Activated T-cell treated with anti-CD3 and anti-CD28 coated beads, Interleukin-2, amount 50 U/mL, for 24 hours (primary cell): ENCODE results near the gene BSN.

ENCODE experiments used
- DNase-seq: peaks from one replicate; pipeline ENCODE4 v3.0.0-alpha.2; 2020
- H3K27ac Mint-ChIP-seq: 2 replicates; pipeline ENCODE4 v1.8.0; 2020; ENCODE audit warnings: mild to moderate bottlenecking, mixed read lengths
- H3K27me3 Mint-ChIP-seq: 2 replicates; pipeline ENCODE4 v1.8.0; 2020; ENCODE audit warnings: mixed read lengths
- H3K36me3 Mint-ChIP-seq: 2 replicates; pipeline ENCODE4 v1.8.0; 2020; ENCODE audit warnings: low read depth, mixed read lengths
- H3K4me1 Mint-ChIP-seq: 2 replicates; pipeline ENCODE4 v1.8.0; 2020; ENCODE audit warnings: low read depth, mixed read lengths
- H3K4me3 Mint-ChIP-seq: 2 replicates; pipeline ENCODE4 v1.8.0; 2020; ENCODE audit warnings: mild to moderate bottlenecking, moderate library complexity, mixed read lengths
- H3K9me3 Mint-ChIP-seq: 2 replicates; pipeline ENCODE4 v1.8.0; 2020; ENCODE audit warnings: mixed read lengths

BSN gene

GRCh38 chr3:49530701-49531100, 23.6 kb upstream of the BSN start:
- DNase-seq: no peak
- no peaks in the 10 kb centered on the region for H3K9me3 Mint-ChIP-seq
- H3K27ac Mint-ChIP-seq: no peak overlapping the region

DNA sequence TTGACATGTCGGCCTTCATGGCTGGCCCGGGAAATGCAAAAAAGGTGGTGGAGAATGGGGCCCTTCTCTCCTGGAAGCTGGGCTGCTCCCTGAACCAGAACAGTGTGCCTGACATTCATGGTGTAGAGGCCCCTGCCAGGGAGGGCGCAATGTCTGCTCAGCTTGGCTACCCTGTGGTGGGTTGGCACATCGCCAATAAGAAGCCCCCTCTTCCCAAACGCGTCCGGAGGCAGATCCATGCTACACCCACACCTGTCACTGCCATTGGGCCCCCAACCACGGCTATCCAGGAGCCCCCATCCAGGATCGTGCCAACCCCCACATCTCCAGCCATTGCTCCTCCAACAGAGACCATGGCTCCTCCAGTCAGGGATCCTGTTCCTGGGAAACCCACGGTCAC, 23.1 kb upstream of the BSN start:
- peaks cover 58% of the 10 kb centered on the region for H3K36me3 Mint-ChIP-seq

More at GRCh38 chr3:49530701-49531100, 23.6 kb upstream of the BSN start:
- Mint-ChIP-seq H3K4me3 (no peak overlapping the region), H3K4me1 (peaks cover 31% of the 10 kb centered on the region), H3K36me3 (peaks cover 61% of the 10 kb centered on the region), H3K27me3 (no peaks in the 10 kb centered on the region)

DNA sequence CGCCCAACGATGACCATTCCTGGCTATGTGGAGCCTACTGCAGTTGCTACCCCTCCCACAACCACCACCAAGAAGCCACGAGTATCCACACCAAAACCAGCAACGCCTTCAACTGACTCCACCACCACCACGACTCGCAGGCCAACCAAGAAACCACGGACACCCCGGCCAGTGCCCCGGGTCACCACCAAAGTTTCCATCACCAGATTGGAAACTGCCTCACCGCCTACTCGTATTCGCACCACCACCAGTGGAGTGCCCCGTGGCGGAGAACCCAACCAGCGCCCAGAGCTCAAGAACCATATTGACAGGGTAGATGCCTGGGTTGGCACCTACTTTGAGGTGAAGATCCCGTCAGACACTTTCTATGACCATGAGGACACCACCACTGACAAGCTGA, 22.6 kb upstream of the BSN start:
- Mint-ChIP-seq H3K4me3 (no peak overlapping the region), H3K27ac (no peak overlapping the region), H3K27me3 (no peaks in the 10 kb centered on the region), H3K9me3 (no peaks in the 10 kb centered on the region), H3K36me3 (peaks cover 58% of the 10 kb centered on the region), H3K4me1 (peaks cover 31% of the 10 kb centered on the region)
- no peak for DNase-seq

More for the DNA sequence above, 23.1 kb upstream of the BSN start:
- no peak for DNase-seq
- no peak overlapping the region for H3K4me3 Mint-ChIP-seq
- H3K27me3 Mint-ChIP-seq: no peaks in the 10 kb centered on the region
- H3K9me3 Mint-ChIP-seq: no peaks in the 10 kb centered on the region
- H3K4me1 Mint-ChIP-seq: peaks cover 31% of the 10 kb centered on the region
- H3K27ac Mint-ChIP-seq: no peak overlapping the region

DNA sequence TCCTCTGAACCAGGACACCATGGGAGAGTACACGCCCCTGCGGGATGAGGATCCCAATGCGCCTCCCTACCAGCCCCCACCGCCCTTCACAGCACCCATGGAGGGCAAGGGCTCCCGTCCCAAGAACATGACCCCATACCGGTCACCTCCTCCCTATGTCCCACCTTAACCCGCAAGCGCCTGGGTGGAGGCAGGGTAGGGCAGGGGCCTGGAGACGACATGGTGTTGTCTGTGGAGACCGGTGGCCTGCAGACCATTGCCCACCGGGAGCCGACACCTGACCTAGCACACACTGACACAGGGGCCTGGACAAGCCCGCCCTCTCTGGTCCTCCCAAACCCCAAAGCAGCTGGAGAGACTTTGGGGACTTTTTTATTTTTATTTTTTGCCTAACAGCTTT, 21.2 kb upstream of the BSN start:
- peaks cover 27% of the 10 kb centered on the region for H3K4me1 Mint-ChIP-seq
- H3K27me3 Mint-ChIP-seq: no peaks in the 10 kb centered on the region
- no peak for DNase-seq
- H3K4me3 Mint-ChIP-seq: no peak overlapping the region
- H3K9me3 Mint-ChIP-seq: no peaks in the 10 kb centered on the region
- peaks cover 53% of the 10 kb centered on the region for H3K36me3 Mint-ChIP-seq
- H3K27ac Mint-ChIP-seq: no peak overlapping the region

DNA sequence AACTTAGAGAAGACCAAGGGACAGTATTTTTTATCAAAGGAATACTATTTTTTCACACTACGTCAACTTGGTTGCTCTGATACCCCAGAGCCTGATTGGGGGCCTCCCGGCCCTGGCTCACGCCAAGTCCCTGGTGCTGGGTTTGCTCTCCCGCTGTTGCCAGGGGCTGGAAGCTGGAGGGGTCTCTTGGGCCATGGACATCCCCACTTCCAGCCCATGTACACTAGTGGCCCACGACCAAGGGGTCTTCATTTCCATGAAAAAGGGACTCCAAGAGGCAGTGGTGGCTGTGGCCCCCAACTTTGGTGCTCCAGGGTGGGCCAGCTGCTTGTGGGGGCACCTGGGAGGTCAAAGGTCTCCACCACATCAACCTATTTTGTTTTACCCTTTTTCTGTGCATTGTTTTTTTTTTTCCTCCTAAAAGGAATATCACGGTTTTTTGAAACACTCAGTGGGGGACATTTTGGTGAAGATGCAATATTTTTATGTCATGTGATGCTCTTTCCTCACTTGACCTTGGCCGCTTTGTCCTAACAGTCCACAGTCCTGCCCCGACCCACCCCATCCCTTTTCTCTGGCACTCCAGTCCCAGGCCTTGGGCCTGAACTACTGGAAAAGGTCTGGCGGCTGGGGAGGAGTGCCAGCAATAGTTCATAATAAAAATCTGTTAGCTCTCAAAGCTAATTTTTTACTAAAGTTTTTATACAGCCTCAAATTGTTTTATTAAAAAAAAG, 20.3 kb upstream of the BSN start:
- H3K4me1 Mint-ChIP-seq: peaks cover 24% of the 10 kb centered on the region
- H3K4me3 Mint-ChIP-seq: no peak overlapping the region
- no peaks in the 10 kb centered on the region for H3K27me3 Mint-ChIP-seq
- H3K27ac Mint-ChIP-seq: no peak overlapping the region
- DNase-seq: no peak
- H3K9me3 Mint-ChIP-seq: no peaks in the 10 kb centered on the region
- H3K36me3 Mint-ChIP-seq: peaks cover 53% of the 10 kb centered on the region

GRCh38 chr3:49534581-49535441, 19.5 kb upstream of the BSN start:
- no peak overlapping the region for H3K4me3 Mint-ChIP-seq
- H3K9me3 Mint-ChIP-seq: no peaks in the 10 kb centered on the region
- H3K27me3 Mint-ChIP-seq: no peaks in the 10 kb centered on the region
- no peak for DNase-seq
- peaks cover 19% of the 10 kb centered on the region for H3K4me1 Mint-ChIP-seq
- H3K27ac Mint-ChIP-seq: no peak overlapping the region
- peaks cover 48% of the 10 kb centered on the region for H3K36me3 Mint-ChIP-seq

- Mint-ChIP-seq H3K36me3 (peaks cover 34% of the 10 kb centered on the region), H3K27ac (no peak overlapping the region), H3K4me1 (peaks cover 18% of the 10 kb centered on the region), H3K27me3 (no peaks in the 10 kb centered on the region), H3K4me3 (no peak overlapping the region), H3K9me3 (no peaks in the 10 kb centered on the region)
- no peak for DNase-seq
These were observed 18.1 kb upstream of the BSN start for GRCh38 chr3:49535971-49536874.

- DNase-seq: no peak
- Mint-ChIP-seq H3K4me3 (no peak overlapping the region), H3K4me1 (peaks cover 11% of the 10 kb centered on the region), H3K9me3 (no peaks in the 10 kb centered on the region), H3K27me3 (no peaks in the 10 kb centered on the region), H3K36me3 (peaks cover 26% of the 10 kb centered on the region), H3K27ac (no peak overlapping the region)
These were observed 17.3 kb upstream of the BSN start for GRCh38 chr3:49536875-49537533.

GRCh38 chr3:49539659-49540560, 14.4 kb upstream of the BSN start:
- peaks cover 11% of the 10 kb centered on the region for H3K4me1 Mint-ChIP-seq
- peak overlapping the region; percentile 70 for H3K4me3 Mint-ChIP-seq
- peaks cover 6% of the 10 kb centered on the region for H3K27me3 Mint-ChIP-seq
- DNase-seq: peak; percentile 97
- peak overlapping the region; percentile 67 for H3K27ac Mint-ChIP-seq
- H3K9me3 Mint-ChIP-seq: no peaks in the 10 kb centered on the region
- H3K36me3 Mint-ChIP-seq: peaks cover 3% of the 10 kb centered on the region

DNA sequence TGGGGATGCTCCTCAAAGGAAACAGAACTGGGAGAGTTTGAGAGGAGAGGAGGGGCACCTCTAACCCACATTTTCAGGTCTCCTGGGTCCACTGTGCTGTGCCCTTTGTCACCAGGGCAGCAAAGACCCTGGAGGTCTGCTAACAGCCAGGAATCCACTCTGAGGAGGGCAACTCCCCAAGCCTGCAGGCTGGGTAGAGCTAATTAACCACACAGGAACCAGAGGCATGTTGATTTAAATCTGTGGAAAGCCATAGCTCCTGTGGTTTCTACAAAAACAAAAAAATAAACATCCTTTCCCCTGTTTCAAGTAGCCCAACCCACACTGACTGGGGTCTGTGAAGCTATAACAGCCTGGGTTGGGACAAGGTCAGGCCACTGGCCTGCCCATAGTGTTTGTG, 2.2 kb upstream of the BSN start:
- Mint-ChIP-seq H3K4me1 (peaks cover 17% of the 10 kb centered on the region), H3K27ac (no peak overlapping the region), H3K36me3 (no peaks in the 10 kb centered on the region), H3K4me3 (no peak overlapping the region), H3K27me3 (peaks cover 49% of the 10 kb centered on the region), H3K9me3 (no peaks in the 10 kb centered on the region)
- DNase-seq: no peak

GRCh38 chr3:49553324-49553691, 969 bp upstream of the BSN start:
- H3K4me1 Mint-ChIP-seq: peaks cover 17% of the 10 kb centered on the region
- H3K27me3 Mint-ChIP-seq: peaks cover 52% of the 10 kb centered on the region
- H3K4me3 Mint-ChIP-seq: peak overlapping the region; percentile 86
- no peaks in the 10 kb centered on the region for H3K9me3 Mint-ChIP-seq
- H3K27ac Mint-ChIP-seq: no peak overlapping the region
- no peaks in the 10 kb centered on the region for H3K36me3 Mint-ChIP-seq
- DNase-seq: no peak

GRCh38 chr3:49554633-49555265, 472 bp downstream of the BSN start:
- Mint-ChIP-seq H3K4me3 (peak overlapping the region; percentile 59), H3K4me1 (peaks cover 17% of the 10 kb centered on the region), H3K36me3 (no peaks in the 10 kb centered on the region), H3K27ac (no peak overlapping the region), H3K9me3 (peaks cover 3% of the 10 kb centered on the region), H3K27me3 (peaks cover 64% of the 10 kb centered on the region)
- no peak for DNase-seq
